Common myeloid progenitor, CD34-positive (primary cell): ENCODE data around the gene CELF2.

Experiments used
- CTCF ChIA-PET: fragments of 350-600 bp; sonication (Branson Sonifier 250); formaldehyde crosslinking; loops from one replicate; lab custom pipeline; 2021; ENCODE audit warnings: antibody characterized with exemption; lab: Charles Lee
- POLR2A ChIA-PET: fragments of 350-600 bp; sonication (Branson Sonifier 250); formaldehyde crosslinking; loops from one replicate; lab custom pipeline; 2021; ENCODE audit warnings: antibody characterized with exemption; lab: Charles Lee
- DNase-seq, 3 donors: peaks; one replicate each; pipeline versions ENCODE4 v3.0.0 to v3.0.0-alpha.2; 2013
- H3K27ac ChIP-seq, 2 experiments: 1 replicate in 1 of 2; 2 replicates in 1 of 2; pipeline ENCODE4 v1.7.0; 2013; ENCODE audit warnings: inconsistent platforms in 2 of 2, low read length in 2 of 2, mild to moderate bottlenecking in 2 of 2, low read depth in 1 of 2, moderate library complexity in 1 of 2; ENCODE audit not compliant: severe bottlenecking in 2 of 2, insufficient read depth in 1 of 2, poor library complexity in 1 of 2
- H3K27me3 ChIP-seq, 5 experiments: replicated peaks in 2 of 5; 1 replicate in 3 of 5; 2 replicates in 2 of 5; pipeline versions ENCODE4 v1.6.1 to v1.7.0; 2013; ENCODE audit warnings: low read length in 4 of 5, mild to moderate bottlenecking in 2 of 5, moderate library complexity in 2 of 5, inconsistent platforms in 1 of 5; ENCODE audit not compliant: insufficient read depth in 5 of 5, control insufficient read depth in 4 of 5
- H3K36me3 ChIP-seq, 4 experiments: 1 replicate in 2 of 4; 2 replicates in 2 of 4; pipeline versions ENCODE4 v1.6.1 to v1.7.0; 2013; ENCODE audit warnings: low read length in 3 of 4, control low read depth in 1 of 4, mild to moderate bottlenecking in 1 of 4; ENCODE audit not compliant: control insufficient read depth in 4 of 4, insufficient read depth in 4 of 4
- H3K4me1 ChIP-seq, 4 experiments: 1 replicate in 3 of 4; 2 replicates in 1 of 4; pipeline versions ENCODE4 v1.6.1 to v1.7.1; 2013; ENCODE audit warnings: low read length in 3 of 4, mild to moderate bottlenecking in 3 of 4, control low read depth in 1 of 4, inconsistent platforms in 1 of 4, moderate library complexity in 1 of 4; ENCODE audit not compliant: control insufficient read depth in 4 of 4, insufficient read depth in 4 of 4; ENCODE audit errors: control extremely low read depth in 1 of 4
- H3K4me3 ChIP-seq, 7 experiments: 1 replicate in 4 of 7; 2 replicates in 3 of 7; pipeline versions ENCODE4 v1.5.1 to v1.7.0; 2013; ENCODE audit warnings: mild to moderate bottlenecking in 7 of 7, low read length in 6 of 7, moderate library complexity in 6 of 7, inconsistent platforms in 2 of 7, low read depth in 2 of 7, control low read depth in 1 of 7; ENCODE audit not compliant: insufficient read depth in 4 of 7, control insufficient read depth in 1 of 7; ENCODE audit errors: extremely low read depth in 1 of 7
- H3K9me3 ChIP-seq, 5 experiments: 1 replicate in 4 of 5; 2 replicates in 1 of 5; pipeline versions ENCODE4 v1.6.1 to v1.7.1; 2013; ENCODE audit warnings: low read length in 4 of 5, mild to moderate bottlenecking in 2 of 5, inconsistent platforms in 1 of 5, low read depth in 1 of 5, moderate library complexity in 1 of 5; ENCODE audit not compliant: control insufficient read depth in 4 of 5, insufficient read depth in 2 of 5; ENCODE audit errors: control extremely low read depth in 1 of 5
- WGBS: methylation state at CpG from one replicate; pipeline ENCODE4 v1.1.5; 2013; ENCODE audit not compliant: insufficient coverage; 5-methylcytosine and 5-hydroxymethylcytosine counted together

Gene CELF2

GRCh38 chr10:11260170-11260569 lies 242.5 kb downstream of the CELF2 start:
- Histone ChIP-seq H3K36me3 (peaks cover 28 to 96% (median 70%) of the 10 kb centered on the region in 4 experiments), H3K4me1 (peaks cover 13 to 32% (median 24%) of the 10 kb centered on the region in 4 experiments), H3K27ac (no peak overlapping the region), H3K4me3 (no peak overlapping the region), H3K27me3 (no peaks in the 10 kb centered on the region), H3K9me3 (no peaks in the 10 kb centered on the region)
- ChIA-PET CTCF (interaction anchor here (1.0 to 3.6 kb wide), 3 partner anchors 8 to 49 kb away, joined by 3 to 16 read pairs (median 3); no protein-coding TSS in a partner anchor), POLR2A (no interaction called here)
- no peak for DNase-seq
- WGBS, result 98% methylated on average over 9 of the region's 9 CpGs

GRCh38 chr10:11261143-11261542 lies 243.5 kb downstream of the CELF2 start:
- Histone ChIP-seq H3K27ac (no peak overlapping the region), H3K36me3 (peaks cover 26 to 95% (median 65%) of the 10 kb centered on the region in 4 experiments), H3K9me3 (no peaks in the 10 kb centered on the region), H3K4me3 (no peak overlapping the region), H3K27me3 (no peaks in the 10 kb centered on the region), H3K4me1 (peaks cover 14 to 26% (median 19%) of the 10 kb centered on the region in 4 experiments)
- POLR2A ChIA-PET, result no interaction called here
- WGBS, result 95% methylated on average over 6 of the region's 7 CpGs
- DNase-seq, result no peak
- CTCF ChIA-PET, result interaction anchor here (3.6 kb wide), 1 partner anchor 10 kb away, joined by 16 read pairs; no protein-coding TSS in a partner anchor

- no peak overlapping the region for H3K4me3 ChIP-seq
- ChIA-PET CTCF (interaction anchor here (3.6 kb wide), 1 partner anchor 10 kb away, joined by 16 read pairs; no protein-coding TSS in a partner anchor), POLR2A (no interaction called here)
- peaks cover 26 to 97% (median 65%) of the 10 kb centered on the region in 4 experiments for H3K36me3 ChIP-seq
- no peak for DNase-seq
- no peaks in the 10 kb centered on the region for H3K9me3 ChIP-seq
- no peaks in the 10 kb centered on the region for H3K27me3 ChIP-seq
- H3K4me1 ChIP-seq, result peaks cover 14 to 22% (median 18%) of the 10 kb centered on the region in 4 experiments
- WGBS, result 100% methylated on average over 2 of the region's 4 CpGs
- no peak overlapping the region for H3K27ac ChIP-seq
Measured at GRCh38 chr10:11261687-11262493, 244.2 kb downstream of the CELF2 start.

- POLR2A ChIA-PET, result no interaction called here
- CTCF ChIA-PET, result interaction anchor here (1.0 to 3.6 kb wide), 2 partner anchors 9 to 248 kb away, joined by 4 to 16 read pairs; no protein-coding TSS in a partner anchor
- DNase-seq, result no peak
- Histone ChIP-seq H3K27me3 (no peaks in the 10 kb centered on the region), H3K36me3 (peaks cover 29 to 97% (median 66%) of the 10 kb centered on the region in 4 experiments), H3K27ac (no peak overlapping the region), H3K4me3 (no peak overlapping the region), H3K9me3 (no peaks in the 10 kb centered on the region), H3K4me1 (peaks cover 13 to 15% (median 14%) of the 10 kb centered on the region in 4 experiments)
- 86% methylated on average over 1 of the region's 5 CpGs for WGBS
Measured at GRCh38 chr10:11262494-11263345, 245.0 kb downstream of the CELF2 start.

- no peak for DNase-seq
- Histone ChIP-seq H3K36me3 (peaks cover 27 to 98% (median 63%) of the 10 kb centered on the region in 4 experiments), H3K4me1 (peaks cover 3 to 7% (median 4%) of the 10 kb centered on the region in 4 experiments), H3K27ac (no peak overlapping the region), H3K4me3 (no peak overlapping the region), H3K27me3 (no peaks in the 10 kb centered on the region), H3K9me3 (no peaks in the 10 kb centered on the region)
- ChIA-PET CTCF (no interaction called here), POLR2A (no interaction called here)
- 94% methylated on average over 2 of the region's 3 CpGs for WGBS
Measured at GRCh38 chr10:11263767-11264166, 246.1 kb downstream of the CELF2 start.

GRCh38 chr10:11264296-11265048 lies 246.8 kb downstream of the CELF2 start:
- peaks cover 30 to 98% (median 60%) of the 10 kb centered on the region in 4 experiments for H3K36me3 ChIP-seq

More at GRCh38 chr10:11264296-11265048, 246.8 kb downstream of the CELF2 start:
- no peaks in the 10 kb centered on the region for H3K9me3 ChIP-seq
- no peak for DNase-seq
- POLR2A ChIA-PET, result no interaction called here
- no peak overlapping the region for H3K27ac ChIP-seq
- CTCF ChIA-PET, result no interaction called here
- no peak overlapping the region for H3K4me3 ChIP-seq
- WGBS, result 100% methylated on average over 3 of the region's 6 CpGs
- no peaks in the 10 kb centered on the region for H3K27me3 ChIP-seq
- H3K4me1 ChIP-seq, result peaks cover 0 to 8% (median 0%) of the 10 kb centered on the region in 4 experiments
